HEK293T (cell line): ENCODE measurements around the gene HOXD13.

Source experiments
- FOXM1 ChIP-seq: fragments of 450-650 bp; IDR thresholded peaks from 2 replicates; pipeline ENCODE4 v1.6.1; 2017; ENCODE audit warnings: mild to moderate bottlenecking, borderline replicate concordance
- PKNOX1 ChIP-seq: fragments of 450-650 bp; IDR thresholded peaks from 2 replicates; pipeline ENCODE4 v1.6.1; 2016
- TARDBP ChIP-seq: fragments of 450-650 bp; IDR thresholded peaks from 2 replicates; pipeline ENCODE4 v1.6.1; 2016

GRCh38 chr2:176130957-176131847 is 38.7 kb downstream of the HOXD13 start:
- no peak for TF ChIP-seq FOXM1
- TF ChIP-seq PKNOX1: no peak
- no peak for TF ChIP-seq TARDBP
